ENCODE results near the gene BMPR1A. TPM values are rescaled to one million over a fixed set of nuclear protein-coding genes. Genes with fewer than 3 reads are reported as not detected.

BMPR1A gene
- total and polyA plus RNA-seq, 10 of the 15 experiments (the other 5 are each of a cell fraction or from before 2014, with no cell fraction given), result 2.3 to 22.7 (median 13.1) TPM

DNA sequence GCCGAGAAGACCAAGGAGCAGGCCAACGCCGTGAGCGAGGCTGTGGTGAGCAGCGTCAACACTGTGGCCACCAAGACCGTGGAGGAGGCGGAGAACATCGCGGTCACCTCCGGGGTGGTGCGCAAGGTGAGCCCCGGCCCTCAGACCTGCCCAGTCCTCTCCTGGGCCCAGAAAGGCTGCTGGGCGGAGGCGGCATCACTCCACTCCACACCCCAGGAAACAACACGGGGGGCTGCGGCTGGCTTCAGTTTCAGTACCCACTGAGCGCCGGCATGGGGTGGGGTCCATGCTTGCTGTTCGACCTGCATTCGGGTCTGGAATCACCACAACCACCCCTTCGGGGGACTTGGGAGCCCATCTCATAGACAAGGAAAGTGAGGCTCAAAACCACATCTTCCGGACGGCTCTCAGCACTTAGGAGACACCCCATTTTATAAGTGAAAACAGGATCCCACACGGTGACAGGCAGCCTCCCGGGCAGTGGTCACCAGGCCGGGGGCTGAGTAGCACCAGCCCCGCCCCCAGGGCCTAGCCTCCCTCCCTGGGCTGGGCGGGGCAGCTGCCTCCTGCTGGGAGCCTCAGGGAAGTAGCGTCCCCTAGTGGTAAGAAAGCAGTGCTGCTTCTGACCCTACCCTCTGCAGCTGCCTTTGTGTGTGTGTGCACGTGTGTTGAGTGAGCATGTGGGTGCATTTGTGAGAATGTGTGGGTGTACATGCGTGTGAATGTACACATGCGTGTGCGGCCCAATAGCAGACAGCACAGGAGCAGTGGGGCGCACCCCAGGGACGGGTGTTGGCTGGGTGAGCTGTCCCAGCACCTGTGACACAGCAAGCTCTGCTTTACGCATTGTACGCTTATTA is 203.8 kb downstream of the BMPR1A start (continued):
- TF ChIP-seq, protein P1, sequence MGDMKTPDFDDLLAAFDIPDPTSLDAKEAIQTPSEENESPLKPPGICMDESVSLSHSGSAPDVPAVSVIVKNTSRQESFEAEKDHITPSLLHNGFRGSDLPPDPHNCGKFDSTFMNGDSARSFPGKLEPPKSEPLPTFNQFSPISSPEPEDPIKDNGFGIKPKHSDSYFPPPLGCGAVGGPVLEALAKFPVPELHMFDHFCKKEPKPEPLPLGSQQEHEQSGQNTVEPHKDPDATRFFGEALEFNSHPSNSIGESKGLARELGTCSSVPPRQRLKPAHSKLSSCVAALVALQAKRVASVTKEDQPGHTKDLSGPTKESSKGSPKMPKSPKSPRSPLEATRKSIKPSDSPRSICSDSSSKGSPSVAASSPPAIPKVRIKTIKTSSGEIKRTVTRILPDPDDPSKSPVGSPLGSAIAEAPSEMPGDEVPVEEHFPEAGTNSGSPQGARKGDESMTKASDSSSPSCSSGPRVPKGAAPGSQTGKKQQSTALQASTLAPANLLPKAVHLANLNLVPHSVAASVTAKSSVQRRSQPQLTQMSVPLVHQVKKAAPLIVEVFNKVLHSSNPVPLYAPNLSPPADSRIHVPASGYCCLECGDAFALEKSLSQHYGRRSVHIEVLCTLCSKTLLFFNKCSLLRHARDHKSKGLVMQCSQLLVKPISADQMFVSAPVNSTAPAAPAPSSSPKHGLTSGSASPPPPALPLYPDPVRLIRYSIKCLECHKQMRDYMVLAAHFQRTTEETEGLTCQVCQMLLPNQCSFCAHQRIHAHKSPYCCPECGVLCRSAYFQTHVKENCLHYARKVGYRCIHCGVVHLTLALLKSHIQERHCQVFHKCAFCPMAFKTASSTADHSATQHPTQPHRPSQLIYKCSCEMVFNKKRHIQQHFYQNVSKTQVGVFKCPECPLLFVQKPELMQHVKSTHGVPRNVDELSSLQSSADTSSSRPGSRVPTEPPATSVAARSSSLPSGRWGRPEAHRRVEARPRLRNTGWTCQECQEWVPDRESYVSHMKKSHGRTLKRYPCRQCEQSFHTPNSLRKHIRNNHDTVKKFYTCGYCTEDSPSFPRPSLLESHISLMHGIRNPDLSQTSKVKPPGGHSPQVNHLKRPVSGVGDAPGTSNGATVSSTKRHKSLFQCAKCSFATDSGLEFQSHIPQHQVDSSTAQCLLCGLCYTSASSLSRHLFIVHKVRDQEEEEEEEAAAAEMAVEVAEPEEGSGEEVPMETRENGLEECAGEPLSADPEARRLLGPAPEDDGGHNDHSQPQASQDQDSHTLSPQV (IDR thresholded peaks at IDR 0.05), result no peak
- TF ChIP-seq SUZ12 (IDR thresholded peaks at IDR 0.05; ENCODE audit: unreplicated experiment) (no peak), KAT2A (conservative IDR thresholded peaks at IDR 0.05; ENCODE audit: control insufficient read depth, low read depth, low read length) (no peak), LARP7 (IDR thresholded peaks at IDR 0.05) (no peak), POU2F2 (IDR thresholded peaks at IDR 0.05; ENCODE audit: borderline replicate concordance, low read depth, low read length) (peak; percentile 61; the same call in 1 of the 3 replicates), ZNF384 (IDR thresholded peaks at IDR 0.05; ENCODE audit: borderline replicate concordance, low read depth, low read length) (no peak), SMAD1 (IDR thresholded peaks at IDR 0.05; ENCODE audit: low read depth, partially characterized antibody) (no peak), WRNIP1 (IDR thresholded peaks at IDR 0.05; ENCODE audit: borderline replicate concordance, low read depth, low read length) (no peak), IKZF1 (conservative IDR thresholded peaks at IDR 0.05) (no peak)
- TF ChIP-seq, protein P2, sequence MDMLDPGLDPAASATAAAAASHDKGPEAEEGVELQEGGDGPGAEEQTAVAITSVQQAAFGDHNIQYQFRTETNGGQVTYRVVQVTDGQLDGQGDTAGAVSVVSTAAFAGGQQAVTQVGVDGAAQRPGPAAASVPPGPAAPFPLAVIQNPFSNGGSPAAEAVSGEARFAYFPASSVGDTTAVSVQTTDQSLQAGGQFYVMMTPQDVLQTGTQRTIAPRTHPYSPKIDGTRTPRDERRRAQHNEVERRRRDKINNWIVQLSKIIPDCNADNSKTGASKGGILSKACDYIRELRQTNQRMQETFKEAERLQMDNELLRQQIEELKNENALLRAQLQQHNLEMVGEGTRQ (IDR thresholded peaks at IDR 0.05; ENCODE audit: borderline replicate concordance, low read depth, low read length), result no peak; the same call in 1 of the 2 replicates
- TF ChIP-seq, protein P3, sequence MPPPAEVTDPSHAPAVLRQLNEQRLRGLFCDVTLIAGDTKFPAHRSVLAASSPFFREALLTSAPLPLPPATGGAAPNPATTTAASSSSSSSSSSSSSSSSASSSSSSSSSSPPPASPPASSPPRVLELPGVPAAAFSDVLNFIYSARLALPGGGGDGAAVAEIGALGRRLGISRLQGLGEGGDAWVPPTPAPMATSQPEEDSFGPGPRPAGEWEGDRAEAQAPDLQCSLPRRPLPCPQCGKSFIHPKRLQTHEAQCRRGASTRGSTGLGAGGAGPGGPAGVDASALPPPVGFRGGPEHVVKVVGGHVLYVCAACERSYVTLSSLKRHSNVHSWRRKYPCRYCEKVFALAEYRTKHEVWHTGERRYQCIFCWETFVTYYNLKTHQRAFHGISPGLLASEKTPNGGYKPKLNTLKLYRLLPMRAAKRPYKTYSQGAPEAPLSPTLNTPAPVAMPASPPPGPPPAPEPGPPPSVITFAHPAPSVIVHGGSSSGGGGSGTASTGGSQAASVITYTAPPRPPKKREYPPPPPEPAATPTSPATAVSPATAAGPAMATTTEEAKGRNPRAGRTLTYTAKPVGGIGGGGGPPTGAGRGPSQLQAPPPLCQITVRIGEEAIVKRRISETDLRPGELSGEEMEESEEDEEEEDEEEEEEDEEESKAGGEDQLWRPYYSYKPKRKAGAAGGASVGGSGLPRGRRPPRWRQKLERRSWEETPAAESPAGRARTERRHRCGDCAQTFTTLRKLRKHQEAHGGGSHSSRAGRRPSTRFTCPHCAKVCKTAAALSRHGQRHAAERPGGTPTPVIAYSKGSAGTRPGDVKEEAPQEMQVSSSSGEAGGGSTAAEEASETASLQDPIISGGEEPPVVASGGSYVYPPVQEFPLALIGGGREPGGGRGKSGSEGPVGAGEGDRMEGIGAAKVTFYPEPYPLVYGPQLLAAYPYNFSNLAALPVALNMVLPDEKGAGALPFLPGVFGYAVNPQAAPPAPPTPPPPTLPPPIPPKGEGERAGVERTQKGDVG (CRISPR knock-in tag; IDR thresholded peaks at IDR 0.05), result no peak
- TF ChIP-seq, protein P4, sequence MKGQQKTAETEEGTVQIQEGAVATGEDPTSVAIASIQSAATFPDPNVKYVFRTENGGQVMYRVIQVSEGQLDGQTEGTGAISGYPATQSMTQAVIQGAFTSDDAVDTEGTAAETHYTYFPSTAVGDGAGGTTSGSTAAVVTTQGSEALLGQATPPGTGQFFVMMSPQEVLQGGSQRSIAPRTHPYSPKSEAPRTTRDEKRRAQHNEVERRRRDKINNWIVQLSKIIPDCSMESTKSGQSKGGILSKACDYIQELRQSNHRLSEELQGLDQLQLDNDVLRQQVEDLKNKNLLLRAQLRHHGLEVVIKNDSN (IDR thresholded peaks at IDR 0.05; ENCODE audit: borderline replicate concordance, extremely low read length, insufficient read depth, low read depth, low read length), result no peak
- TF ChIP-seq, protein P5, sequence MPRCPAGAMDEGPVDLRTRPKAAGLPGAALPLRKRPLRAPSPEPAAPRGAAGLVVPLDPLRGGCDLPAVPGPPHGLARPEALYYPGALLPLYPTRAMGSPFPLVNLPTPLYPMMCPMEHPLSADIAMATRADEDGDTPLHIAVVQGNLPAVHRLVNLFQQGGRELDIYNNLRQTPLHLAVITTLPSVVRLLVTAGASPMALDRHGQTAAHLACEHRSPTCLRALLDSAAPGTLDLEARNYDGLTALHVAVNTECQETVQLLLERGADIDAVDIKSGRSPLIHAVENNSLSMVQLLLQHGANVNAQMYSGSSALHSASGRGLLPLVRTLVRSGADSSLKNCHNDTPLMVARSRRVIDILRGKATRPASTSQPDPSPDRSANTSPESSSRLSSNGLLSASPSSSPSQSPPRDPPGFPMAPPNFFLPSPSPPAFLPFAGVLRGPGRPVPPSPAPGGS (IDR thresholded peaks at IDR 0.05; ENCODE audit: borderline replicate concordance, insufficient read depth, low read depth, low read length, poor library complexity, severe bottlenecking), result no peak
- TF ChIP-seq, protein P6, sequence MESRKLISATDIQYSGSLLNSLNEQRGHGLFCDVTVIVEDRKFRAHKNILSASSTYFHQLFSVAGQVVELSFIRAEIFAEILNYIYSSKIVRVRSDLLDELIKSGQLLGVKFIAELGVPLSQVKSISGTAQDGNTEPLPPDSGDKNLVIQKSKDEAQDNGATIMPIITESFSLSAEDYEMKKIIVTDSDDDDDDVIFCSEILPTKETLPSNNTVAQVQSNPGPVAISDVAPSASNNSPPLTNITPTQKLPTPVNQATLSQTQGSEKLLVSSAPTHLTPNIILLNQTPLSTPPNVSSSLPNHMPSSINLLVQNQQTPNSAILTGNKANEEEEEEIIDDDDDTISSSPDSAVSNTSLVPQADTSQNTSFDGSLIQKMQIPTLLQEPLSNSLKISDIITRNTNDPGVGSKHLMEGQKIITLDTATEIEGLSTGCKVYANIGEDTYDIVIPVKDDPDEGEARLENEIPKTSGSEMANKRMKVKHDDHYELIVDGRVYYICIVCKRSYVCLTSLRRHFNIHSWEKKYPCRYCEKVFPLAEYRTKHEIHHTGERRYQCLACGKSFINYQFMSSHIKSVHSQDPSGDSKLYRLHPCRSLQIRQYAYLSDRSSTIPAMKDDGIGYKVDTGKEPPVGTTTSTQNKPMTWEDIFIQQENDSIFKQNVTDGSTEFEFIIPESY (IDR thresholded peaks at IDR 0.05), result 0 out of 2 replicates have a peak, but pooled peaks have one; percentile 14

Data from GM12878 (cell line).